DOHH2 (cell line): ENCODE measurements around the gene SPOCK2.

Experiments used
- CTCF ChIP-seq: fragments of 200-600 bp; sonication (generic); IDR thresholded peaks from one replicate; pipeline ENCODE4 v1.5.1; 2014; ENCODE audit warnings: antibody characterized with exemption, mild to moderate bottlenecking, low read depth, low read length; ENCODE audit not compliant: poor library complexity, severe bottlenecking
- EZH2phosphoT487 ChIP-seq: fragments of 200-600 bp; sonication (generic); IDR thresholded peaks from 2 replicates; pipeline ENCODE4 v1.6.1; 2017; ENCODE audit warnings: borderline replicate concordance, mild to moderate bottlenecking, antibody characterized with exemption, low read length, moderate library complexity, mixed read lengths

GRCh38 chr10:72024596-72024995 lies 63.8 kb downstream of the SPOCK2 start:
- TF ChIP-seq CTCF = no peak
- TF ChIP-seq EZH2phosphoT487 = no peak
